Measurements from ENCODE around the gene SLC39A9.

GRCh38 chr14:69468949-69469348 is 70.5 kb downstream of the SLC39A9 start:
- TF ChIP-seq CTCF (IDR thresholded peaks at IDR 0.05) (no peak), POLR2AphosphoS5 (IDR thresholded peaks at IDR 0.05) (no peak), EP300 (IDR thresholded peaks at IDR 0.05) (no peak)

All from gastroesophageal sphincter (tissue), 3 donors.